ENCODE measurements around the gene LRCH4.

LRCH4 gene, protein sequence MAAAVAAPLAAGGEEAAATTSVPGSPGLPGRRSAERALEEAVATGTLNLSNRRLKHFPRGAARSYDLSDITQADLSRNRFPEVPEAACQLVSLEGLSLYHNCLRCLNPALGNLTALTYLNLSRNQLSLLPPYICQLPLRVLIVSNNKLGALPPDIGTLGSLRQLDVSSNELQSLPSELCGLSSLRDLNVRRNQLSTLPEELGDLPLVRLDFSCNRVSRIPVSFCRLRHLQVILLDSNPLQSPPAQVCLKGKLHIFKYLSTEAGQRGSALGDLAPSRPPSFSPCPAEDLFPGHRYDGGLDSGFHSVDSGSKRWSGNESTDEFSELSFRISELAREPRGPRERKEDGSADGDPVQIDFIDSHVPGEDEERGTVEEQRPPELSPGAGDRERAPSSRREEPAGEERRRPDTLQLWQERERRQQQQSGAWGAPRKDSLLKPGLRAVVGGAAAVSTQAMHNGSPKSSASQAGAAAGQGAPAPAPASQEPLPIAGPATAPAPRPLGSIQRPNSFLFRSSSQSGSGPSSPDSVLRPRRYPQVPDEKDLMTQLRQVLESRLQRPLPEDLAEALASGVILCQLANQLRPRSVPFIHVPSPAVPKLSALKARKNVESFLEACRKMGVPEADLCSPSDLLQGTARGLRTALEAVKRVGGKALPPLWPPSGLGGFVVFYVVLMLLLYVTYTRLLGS

DNA sequence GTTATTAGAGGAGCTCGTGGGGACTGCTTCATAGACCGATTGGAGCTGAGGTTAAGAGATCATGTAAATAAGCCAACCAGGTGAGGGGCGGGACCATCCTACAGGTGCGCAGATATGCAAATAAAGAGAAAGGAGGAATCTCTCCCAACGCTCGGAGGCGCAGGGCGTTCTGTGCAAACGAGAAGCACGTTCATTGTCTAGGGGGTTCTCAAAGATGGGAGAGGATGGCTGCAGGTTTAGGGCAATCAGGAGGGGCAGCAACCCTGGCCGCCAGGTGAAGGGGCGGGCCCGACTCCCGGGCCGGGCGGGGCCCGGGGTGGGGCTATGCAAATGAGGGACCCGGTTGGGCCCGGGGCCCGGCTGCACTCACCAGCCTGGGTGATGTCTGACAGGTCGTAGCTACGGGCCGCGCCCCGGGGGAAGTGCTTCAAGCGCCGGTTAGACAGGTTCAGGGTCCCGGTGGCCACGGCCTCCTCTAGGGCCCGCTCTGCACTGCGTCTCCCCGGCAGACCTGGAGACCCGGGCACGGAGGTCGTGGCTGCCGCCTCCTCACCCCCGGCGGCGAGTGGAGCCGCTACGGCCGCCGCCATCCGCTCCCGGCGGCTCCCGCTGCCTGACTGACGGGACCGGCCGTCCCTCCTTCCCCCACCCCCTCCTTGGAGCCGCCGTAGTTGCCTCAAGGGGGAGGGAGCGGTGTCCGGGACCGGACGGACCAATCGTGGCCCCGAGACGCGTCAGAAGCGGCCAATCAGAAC lies at the start of gene LRCH4:
LRCH4 (minus strand) TSS at position 619 of the 755 bp plus-strand sequence; CDS start at position 590, 29 bp downstream.
- peak; percentile 36 to 52 for DNase-seq (ENCODE audit: low read depth in 1 of 2, low spot score in 1 of 2)

DNA sequence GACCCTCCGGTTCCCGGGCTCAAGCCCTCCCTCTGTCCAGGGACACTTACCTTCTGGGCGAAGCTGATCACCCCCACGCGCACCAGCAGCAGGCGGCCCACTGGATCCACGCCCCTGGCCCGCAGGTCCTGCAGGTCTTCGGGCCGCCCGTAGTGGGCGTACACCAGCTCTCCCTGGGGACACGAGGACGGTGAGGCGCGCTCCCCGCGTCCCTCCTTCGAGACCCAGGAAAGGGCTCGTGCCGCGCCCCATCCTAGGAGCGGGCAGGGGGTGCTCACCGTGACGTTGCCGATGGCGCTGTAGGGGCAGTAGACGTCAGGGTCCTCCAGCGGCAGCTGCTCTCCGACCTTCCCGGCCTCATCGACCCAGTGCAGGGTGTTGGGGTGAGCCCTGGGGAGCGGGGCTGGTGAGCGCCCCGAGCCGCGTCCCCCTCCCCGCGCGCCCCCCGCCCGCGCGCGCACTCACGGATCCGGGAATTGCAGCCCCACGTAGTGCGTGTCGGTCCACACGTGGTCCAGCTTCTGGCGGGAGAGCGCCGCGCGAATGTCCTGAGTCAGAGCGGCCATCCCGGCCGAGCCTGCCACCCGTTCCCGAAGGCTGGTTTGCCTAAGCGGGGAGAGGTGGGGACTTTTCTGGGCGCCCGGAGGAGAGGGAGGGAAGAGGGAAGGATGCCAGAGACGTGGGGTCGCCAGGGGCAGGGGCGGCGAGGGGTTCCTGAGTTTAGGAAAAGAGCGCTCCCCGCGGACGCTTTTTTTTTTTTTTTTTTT lies 47.2 kb upstream of the LRCH4 start:
- DNase-seq (ENCODE audit: low read depth in 1 of 2, low spot score in 1 of 2), result peak; percentile 28 to 38

DNA sequence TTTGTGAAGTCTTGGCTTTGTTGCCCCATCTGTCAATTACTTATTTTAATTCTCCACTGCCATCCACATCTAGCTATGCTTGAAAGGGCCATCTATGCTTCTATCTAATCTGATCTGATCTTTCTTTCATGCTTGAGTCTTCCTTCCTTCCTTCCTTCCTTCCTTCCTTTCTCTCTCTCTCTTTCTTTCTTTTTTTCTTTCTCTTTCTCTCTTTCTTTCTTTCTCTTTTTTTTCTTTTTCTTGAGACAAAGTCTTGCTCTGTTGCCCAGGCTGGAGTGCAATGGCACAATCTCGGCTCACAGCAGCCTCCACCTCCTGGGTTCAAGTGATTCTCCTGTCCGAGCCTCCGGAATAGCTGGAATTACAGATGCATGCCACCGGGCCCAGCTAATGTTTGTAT lies 44.1 kb upstream of the LRCH4 start:
- DNase-seq (ENCODE audit: low read depth in 1 of 2, low spot score in 1 of 2), result no peak

DNA sequence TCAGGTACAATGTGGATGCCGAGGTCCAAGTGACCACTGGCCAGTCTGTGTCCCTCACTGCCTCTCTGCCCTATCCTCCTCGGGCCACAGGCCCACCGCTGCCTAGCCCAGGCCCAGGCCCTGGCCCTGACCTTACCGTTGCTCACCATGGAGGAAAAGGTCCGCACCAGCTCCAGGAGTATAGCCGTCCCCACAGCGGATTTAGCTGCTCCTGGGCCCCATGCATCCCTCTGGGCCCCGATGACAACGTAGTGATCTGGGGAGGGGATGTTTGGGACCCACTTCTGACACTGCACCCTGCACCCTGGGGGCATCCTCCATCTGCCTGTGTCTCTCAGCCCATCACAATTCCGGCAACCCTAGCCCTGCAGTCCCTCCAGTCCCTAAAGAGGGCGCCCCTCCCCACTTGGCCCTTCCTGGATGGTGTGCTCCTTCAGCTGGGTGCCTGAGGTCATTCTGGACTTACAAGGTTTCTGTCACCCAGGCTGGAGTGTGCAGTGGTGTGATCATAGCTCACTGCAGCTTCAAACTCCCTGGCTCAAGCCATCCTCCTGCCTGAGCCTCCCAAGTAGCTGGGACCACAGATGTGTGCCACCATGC lies 43.3 kb upstream of the LRCH4 start:
- no peak for DNase-seq (ENCODE audit: low read depth in 1 of 2, low spot score in 1 of 2)

DNA sequence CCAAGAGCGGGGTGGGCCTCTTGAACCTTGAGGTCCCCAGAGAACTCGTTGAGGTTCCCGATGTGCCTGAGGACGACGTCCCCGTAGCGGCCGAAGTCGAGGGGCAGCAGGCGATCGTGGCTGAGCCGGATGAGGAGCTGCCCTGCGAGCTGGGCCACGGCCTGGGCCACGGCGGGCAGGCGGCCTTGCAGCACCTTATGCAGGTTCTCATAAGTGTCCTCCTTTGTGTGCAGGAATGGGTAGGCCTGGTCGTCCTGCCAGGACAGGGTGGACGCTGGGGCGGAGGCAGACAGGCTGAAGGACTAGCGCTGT lies 41.3 kb upstream of the LRCH4 start:
- DNase-seq (ENCODE audit: low read depth in 1 of 2, low spot score in 1 of 2), result no peak

DNA sequence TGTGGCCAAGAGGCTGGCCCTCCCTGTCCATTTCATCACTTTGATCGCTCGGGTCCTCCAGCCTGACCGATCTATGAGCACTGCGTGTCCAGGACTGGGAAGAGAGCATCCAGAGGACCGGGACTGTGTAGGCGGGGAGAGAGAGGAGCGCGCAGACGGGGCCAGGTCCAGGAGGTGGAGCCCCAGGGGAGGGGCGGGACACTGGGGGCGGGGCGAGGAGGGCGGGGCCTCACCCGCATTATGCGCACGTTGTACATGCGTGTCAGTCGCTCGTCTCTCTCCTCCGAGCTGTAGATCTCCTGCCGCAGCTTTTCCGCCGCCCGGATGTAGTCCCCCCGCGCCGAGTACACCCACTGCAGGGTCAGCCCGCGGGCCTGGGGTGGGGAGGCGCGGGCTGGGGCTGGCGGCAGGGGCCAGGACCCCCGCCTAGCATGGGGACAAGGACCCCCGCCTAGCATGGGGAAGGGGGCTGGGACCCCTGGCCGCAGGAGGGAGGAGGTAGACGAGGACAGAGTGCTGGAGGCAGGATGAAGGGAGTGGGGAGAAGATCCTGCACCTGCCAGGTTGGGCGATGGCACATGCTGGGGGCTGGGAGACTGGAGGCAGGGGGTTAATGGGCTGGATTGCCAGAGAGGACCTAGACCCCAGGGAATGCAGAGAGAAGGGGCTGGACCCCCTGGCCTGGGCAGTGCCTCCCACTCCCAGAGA lies 40.8 kb upstream of the LRCH4 start:
- DNase-seq (ENCODE audit: low read depth in 1 of 2, low spot score in 1 of 2), result peak; percentile 77 to 83

DNA sequence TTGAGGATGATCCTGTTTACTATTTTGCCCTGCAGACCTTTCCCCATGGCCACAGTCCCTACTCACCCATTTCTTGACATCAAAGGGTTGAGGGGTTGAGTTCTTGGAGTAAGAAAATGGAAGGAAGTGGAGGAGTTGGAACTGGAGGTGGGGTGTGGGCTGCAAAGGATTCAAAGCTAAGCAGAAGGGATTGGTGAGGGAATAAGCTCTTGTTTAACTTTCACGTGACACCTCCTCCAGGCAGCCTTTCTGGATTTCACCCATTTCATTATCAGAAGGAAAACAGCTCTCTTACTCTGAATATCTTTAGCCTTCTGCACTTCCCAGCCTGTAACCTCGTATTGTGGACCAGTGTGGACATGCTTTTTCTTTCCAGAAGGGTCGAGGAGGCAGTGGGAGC lies 40.1 kb upstream of the LRCH4 start:
- no peak for DNase-seq (ENCODE audit: low read depth in 1 of 2, low spot score in 1 of 2)

DNA sequence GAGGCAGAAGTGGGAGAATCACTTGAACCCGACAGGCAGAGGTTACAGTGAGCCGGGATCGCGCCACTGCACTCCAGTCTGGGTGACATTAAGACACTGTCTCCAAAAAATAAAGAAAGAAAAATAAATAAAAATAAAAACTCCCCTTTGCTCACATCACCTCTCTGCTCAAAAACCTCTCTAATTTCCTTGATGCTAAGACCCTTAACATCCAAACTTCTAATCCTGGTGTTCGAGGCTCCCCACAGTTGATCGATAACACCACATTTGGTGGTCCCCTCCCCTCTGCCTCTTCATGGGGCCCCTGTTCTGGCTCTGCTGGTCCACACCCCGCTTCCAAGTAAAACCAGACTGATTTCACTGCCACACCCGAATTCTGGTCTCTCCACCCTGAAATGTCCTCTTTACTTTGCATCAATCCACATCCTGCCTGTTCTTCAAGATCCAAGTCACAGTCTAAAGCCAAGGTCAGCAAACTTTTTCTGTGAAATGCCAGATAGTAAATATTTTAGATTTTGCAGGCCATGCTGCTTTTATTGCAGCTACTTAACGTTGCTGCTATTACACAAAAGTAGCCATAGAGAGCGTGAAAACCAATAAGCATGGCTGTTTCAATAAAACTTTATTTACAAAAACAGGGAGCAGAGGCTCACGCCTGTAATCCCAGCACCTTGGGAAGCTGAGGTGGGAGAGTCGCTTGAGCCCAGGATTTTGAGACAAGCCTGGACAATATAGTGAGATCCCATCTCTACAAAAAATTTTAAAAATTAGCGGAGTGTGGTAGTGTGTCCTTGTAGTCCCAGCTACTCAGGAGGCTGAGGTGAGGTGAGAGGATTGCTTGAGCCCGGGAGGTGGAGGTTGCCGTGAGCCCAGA lies 38.3 kb upstream of the LRCH4 start:
- no peak for DNase-seq (ENCODE audit: low read depth in 1 of 2, low spot score in 1 of 2)

DNA sequence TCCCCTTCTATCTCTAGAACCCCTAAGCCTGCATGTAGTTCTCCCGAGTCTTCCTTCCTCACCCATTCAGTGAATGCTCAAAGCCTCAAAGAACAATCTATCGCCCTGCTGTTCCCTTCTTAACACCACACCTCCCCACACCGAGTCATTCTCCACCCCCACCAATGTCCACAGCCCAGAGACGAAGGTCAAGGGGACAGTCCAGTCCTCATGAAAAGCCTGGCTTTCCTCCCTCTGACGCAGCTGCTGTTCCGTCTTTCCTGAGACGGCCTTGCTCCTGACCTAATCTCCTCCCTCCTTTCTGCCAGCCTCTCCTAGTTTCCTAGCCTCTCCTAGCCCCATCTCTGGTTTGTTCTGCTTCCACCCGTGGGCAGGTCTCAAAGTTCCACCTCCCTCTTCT lies 35.6 kb upstream of the LRCH4 start:
- DNase-seq (ENCODE audit: low read depth in 1 of 2, low spot score in 1 of 2), result no peak

DNA sequence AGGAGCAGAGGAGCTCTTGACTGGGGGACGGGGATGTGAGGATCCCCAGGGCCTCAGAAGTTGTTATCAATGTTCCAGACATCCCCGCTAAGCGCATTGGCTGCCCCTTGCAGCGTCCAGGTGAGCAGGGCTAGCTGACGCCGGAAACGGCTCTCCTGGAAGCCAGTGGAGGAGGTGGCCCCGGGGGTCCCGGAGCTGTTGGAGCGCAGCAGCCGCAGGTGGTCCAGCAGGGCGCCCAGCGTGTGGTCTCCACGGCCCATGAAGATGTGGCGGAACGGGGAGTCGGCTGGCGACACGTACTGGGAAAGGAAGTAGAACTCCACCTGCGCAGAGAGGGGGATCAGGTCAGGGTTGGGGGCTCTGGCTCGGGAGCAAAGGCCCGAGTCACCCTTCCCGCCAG lies 34.9 kb upstream of the LRCH4 start:
- no peak for DNase-seq (ENCODE audit: low read depth in 1 of 2, low spot score in 1 of 2)

DNA sequence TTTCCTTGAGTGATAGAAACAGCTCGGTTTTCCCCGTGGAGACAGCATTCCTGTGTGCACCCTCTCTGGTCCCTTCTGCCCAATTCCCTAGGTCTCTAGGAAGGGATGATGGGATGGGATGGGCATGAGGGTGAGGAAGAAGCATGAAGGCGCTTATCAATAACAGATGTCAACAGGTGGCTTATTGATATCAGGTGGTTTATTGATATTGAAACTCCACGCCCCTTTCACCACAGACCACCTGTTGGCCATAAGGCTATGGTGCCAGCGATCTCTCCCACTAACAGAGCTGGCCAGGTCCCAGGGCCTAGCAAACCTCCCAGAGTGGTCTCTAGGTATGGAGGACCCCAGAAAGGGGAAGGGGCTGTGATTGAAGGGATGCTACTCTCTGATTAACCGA lies 34.3 kb upstream of the LRCH4 start:
- no peak for DNase-seq (ENCODE audit: low read depth in 1 of 2, low spot score in 1 of 2)

DNA sequence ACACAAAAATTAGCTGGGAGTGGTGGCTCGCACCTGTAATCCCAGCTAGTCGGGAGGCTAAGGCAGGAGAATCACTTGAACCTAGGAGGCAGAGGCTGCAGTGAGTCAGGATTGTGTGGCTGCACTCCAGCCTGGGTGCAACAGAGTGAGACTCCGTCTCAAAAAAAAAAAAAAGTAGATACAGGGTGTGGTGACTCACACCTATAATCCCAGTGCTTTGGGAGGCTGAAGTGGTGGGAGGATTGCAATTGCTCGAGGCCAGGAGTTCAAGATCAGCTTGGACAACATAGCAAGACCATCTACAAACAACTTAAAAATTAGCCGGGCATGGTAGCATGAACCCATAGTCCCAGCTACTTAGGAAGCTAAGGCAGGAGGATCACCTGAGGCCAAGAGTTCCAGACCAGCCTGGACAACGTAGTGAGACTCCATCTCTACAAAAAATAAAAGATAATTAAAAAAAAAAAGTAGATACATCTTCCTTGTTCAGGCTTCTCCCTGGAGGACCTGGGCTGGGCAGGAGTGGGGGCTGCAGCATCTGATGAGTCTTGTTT lies 28.5 kb upstream of the LRCH4 start:
- DNase-seq (ENCODE audit: low read depth in 1 of 2, low spot score in 1 of 2), result no peak

DNA sequence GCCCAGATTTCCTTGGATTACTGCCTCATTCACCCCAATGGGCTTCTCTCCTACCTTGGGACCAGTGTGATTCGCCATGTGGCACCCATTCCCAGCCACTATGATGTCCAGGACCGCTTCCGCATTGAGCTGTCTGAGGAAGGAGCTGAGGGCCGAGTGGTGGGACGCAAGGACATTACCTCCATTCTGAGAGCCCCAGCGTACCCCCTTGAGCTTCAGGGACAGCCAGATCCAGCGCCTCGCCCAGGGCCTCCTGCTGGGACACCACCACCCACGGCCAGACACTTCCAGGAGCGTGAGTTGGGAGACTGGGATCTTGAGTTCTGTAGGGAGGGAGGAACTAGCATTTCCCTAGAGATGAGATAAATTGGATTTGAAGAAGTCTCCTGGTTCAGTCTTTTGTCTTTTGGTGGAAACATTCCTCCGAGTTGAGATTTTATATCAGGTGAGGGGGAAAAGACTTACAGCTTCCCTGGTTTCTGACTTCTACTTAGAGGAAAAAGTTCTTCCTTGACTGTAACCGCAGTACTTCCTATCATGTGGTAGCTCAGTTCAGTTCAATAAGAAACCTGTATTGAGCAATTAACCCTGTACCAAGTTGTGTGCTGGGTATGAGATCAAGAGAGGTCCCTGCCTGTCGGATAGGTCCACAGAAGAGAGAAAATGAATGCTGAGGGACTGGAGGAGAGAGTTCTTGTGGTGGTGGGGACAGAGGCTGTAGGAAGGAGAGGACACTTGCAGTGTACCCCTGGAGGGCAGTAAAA lies 27.7 kb upstream of the LRCH4 start:
- no peak for DNase-seq (ENCODE audit: low read depth in 1 of 2, low spot score in 1 of 2)

DNA sequence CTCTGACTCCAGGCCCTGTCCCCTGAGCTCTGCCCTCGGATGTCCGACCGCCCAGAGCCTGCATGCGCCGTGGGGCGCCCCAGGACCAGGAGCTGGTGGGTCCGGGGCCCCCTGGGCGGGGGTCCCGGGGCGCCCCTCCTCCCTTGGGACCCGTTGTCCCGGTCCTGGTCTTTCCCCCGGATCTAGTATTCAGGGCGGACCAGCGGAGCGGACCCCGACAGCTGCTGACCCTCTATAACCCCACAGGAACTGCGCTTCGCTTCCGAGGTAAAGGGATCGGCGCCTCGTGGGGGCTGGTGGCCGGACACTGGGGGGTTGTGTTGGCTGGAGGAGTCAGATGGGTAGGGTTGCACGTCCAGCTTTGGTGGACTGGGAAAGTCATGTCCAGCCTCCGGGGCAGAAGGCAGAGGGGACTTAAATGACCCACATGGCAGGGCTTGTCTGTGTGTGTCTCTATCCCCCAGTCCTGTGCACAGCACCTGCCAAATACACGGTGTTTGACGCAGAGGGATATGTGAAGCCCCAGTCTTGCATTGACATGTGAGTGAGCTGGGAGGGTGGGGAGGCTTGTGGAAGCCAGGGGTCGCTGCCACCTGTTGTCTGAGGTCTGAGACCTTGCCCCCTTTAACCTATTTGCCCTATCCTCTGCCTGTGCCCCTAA lies 26.9 kb upstream of the LRCH4 start:
- no peak for DNase-seq (ENCODE audit: low read depth in 1 of 2, low spot score in 1 of 2)

DNA sequence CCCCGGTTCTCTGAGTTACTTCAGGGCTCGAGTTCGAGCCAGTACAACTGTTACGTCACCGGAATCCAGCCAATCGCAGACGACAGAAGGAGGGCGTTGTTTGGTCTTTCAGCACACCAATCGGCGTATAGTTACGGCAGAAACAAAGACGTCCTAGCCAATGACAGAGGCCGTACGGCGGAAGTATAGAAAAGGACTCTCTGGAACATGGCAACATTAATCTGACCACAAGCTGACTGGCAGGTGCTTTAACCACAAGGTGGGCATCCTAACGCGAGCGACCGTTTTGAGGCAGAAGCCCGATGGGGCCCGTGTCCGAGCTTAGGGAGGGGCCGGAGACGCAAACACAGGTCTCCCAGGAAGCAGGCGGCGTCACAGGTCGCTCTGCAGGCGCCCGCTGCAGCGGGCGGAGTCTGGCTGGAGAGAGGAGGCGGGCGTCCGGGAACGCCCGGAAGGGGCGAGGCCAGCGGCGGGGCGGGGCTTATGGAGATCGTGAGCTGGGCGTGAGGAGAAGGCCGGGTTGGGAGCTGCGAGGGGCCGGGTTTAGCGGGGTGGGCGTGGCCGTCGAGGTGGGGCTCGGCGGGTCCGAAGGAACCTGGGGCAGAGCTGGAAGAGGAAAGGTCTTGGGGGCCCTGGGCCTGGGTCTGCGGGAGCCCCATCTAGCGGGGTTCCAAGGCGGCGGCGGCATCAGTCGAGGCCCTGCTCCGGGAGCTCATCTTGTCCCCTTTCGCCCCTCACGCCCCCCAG lies 26.2 kb upstream of the LRCH4 start, which contains the start of gene MOSPD3:
MOSPD3 (plus strand) TSS at position 558 of the 747 bp plus-strand sequence. CDS start 252 bp downstream, outside the sequence.
- DNase-seq (ENCODE audit: low read depth in 1 of 2, low spot score in 1 of 2), result peak; percentile 94 to 95

DNA sequence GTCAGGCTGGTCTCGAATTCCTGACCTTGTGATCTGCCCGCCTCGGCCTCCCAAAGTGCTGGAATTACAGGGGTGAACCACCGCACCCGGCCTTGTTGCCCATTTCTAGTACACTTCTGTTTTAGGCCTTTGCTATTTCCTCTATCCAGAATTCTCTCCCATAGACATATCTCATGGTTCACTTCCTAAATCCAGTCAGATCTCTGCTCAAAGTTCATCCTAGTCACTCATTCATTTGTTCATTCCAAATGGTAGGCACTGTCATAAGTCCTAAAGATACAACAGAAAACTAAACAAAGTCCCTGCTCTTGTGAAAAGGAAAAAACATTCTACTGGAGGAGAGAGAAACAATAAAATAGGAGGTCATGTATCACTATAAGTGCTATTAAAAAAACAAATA lies 24.0 kb upstream of the LRCH4 start:
- no peak for DNase-seq (ENCODE audit: low read depth in 1 of 2, low spot score in 1 of 2)

DNA sequence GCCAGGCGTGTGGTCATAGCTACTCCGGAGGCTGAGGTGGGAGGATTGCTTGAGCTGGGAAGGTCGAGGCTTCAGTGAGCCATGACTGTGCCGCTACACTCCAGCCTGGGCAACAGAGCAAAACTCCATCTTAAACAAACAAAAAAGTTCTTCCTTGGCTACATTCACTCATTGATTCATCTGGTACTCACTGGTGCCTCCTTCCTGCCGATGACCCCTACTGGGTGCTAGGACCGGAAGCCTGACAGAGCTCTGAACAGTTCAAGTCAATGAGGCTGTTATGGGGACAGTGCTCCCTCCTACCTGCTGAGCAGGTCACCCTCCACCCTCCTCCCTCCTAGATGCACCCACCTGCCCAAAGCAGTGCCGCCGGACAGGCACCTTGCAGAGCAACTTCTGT lies 21.2 kb upstream of the LRCH4 start:
- DNase-seq (ENCODE audit: low read depth in 1 of 2, low spot score in 1 of 2), result no peak
